AG08396 (cell line): ENCODE results near the gene EFNA4.

Experiments used
- DNase-seq: peaks from one replicate; pipeline ENCODE4 v3.0.0; 2012; ENCODE audit warnings: low spot score, mixed read lengths

EFNA4 gene

DNA sequence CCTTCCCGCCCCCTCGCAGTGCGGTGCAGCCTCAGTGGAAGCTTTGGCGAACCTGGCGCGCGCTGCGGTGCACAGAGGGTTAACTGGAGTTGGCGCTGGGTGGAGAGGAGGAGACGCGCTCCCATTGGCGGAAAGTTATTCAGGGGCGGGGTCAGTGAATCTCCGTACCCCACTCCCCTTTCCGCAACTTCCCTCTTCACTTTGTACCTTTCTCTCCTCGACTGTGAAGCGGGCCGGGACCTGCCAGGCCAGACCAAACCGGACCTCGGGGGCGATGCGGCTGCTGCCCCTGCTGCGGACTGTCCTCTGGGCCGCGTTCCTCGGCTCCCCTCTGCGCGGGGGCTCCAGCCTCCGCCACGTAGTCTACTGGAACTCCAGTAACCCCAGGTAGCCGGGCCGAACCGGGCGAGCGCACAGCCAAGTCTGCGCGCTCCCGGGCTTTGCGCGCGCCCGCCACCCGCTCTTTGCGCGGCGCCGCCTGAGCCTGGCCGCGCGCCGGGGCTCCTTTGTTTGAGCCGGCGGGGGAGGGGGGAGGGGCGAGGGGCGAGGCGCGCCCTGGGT lies at the start of gene EFNA4:
TSS of gene EFNA4 (plus strand) at position 191 of the 561 bp plus-strand sequence. CDS start at position 275, 84 bp downstream.
- DNase-seq: peak; percentile 93

- no peak for DNase-seq
Observed at GRCh38 chr1:155014709-155015508, 48.6 kb upstream of the EFNA4 start.

DNA sequence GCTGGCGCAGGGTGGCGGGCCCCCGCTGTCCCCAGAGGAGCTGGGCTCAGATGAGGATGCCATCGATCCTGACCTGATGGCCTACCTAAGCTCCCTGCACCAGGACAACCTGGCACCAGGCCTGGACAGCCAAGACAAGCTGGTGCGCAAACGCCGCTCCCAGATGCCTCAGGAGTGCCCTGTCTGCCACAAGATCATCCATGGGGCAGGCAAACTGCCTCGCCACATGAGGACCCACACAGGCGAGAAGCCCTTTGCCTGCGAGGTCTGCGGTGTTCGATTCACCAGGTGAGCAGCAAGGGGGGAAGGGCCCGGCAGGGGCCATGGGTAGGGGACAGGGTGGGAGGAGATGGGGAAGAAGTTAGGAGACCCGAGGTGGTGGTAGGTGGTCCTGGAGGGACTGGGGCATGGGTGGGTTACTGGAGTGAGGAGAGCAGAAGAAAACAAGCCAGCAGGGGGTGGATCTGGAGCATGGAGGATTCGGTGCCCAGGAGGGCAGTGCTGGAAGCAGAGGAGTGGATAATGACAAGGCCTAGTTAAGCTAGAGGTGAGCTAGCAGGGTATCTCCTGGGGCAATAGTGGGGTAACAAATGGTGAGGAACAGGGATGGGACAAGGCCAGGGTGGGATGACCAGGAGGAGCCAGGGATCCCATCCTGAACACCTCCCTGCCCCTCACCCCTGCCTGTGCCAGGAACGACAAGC lies 47.9 kb upstream of the EFNA4 start:
- DNase-seq: no peak

GRCh38 chr1:155016231-155016831 lies 47.2 kb upstream of the EFNA4 start:
- DNase-seq: no peak

DNA sequence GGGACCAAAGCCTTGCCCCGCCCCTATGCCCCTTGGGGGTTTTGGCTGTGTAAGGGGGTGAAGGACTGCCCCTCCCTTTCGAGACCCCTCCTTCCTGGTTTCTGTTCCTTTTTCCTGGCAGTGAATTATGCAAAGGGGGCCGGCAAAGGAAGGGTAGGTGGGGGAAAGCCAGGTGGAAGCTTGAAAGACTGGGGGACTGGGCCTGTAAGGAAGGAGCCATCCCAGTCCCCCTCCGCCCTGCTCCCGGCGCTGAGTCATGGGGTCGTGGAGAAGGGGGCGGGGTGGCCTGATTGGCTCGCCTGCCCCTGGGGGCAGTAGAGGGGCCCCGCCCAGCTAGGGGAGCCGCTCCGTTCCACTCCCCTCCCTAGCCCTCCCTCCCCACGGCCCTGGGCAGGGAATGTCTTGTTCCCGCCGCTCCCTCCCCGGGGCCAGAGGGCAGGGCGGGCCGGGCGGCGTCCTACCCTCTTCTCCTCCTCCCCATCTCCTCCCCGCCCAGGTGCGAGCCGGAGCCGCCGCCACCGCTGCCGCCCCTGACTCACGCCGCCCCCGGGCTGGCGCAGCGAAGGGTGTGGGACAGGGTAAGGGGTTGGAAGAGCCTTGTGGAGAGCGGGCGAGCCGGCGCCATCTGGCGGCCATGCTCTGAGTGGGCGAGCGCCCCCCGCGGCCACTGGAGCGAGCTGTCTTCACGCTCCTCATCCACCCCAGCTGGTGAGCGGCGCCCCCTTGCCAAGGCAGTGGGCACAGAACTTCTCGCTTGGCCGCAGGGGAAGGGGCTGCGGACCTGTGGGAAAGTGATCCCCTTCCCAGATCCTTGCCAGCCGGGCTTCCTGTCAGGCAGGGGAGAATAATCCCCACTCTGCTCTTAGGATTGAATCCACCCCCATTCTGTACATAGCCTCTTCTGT lies 46.2 kb upstream of the EFNA4 start:
- DNase-seq: peak; percentile 90

GRCh38 chr1:155017946-155018316 lies 45.6 kb upstream of the EFNA4 start:
- no peak for DNase-seq

- DNase-seq: peak; percentile 60
Observed at GRCh38 chr1:155018617-155019348, 44.8 kb upstream of the EFNA4 start.

- no peak for DNase-seq
Observed at GRCh38 chr1:155019377-155020245, 43.9 kb upstream of the EFNA4 start.

GRCh38 chr1:155022136-155022926 lies 41.2 kb upstream of the EFNA4 start:
- DNase-seq: no peak

- no peak for DNase-seq
Observed at GRCh38 chr1:155022927-155023236, 40.7 kb upstream of the EFNA4 start.

GRCh38 chr1:155023627-155024026 lies 39.9 kb upstream of the EFNA4 start:
- no peak for DNase-seq

DNA sequence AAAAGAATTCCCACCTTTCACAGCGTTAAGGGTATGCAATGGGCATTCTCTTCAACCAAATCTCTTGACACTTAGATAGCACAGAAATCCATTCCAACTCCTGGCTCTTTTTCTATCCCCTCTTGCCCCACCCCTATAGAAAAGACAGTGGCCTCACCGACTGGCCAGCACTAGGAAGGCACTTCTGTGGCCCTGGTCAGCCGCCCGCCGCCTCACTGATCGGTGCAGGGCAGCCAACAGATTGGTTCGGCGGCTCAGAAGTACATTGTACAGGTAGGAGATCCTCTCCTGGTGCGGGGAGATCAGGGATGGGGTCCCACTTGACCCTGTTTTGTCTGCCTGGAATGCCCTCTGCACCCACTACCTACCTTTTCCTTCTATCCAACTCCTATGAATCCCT lies 39.2 kb upstream of the EFNA4 start:
- DNase-seq: no peak

GRCh38 chr1:155026154-155026553 lies 37.4 kb upstream of the EFNA4 start:
- no peak for DNase-seq

- DNase-seq: no peak
Observed at GRCh38 chr1:155026588-155026987, 37.0 kb upstream of the EFNA4 start.

DNA sequence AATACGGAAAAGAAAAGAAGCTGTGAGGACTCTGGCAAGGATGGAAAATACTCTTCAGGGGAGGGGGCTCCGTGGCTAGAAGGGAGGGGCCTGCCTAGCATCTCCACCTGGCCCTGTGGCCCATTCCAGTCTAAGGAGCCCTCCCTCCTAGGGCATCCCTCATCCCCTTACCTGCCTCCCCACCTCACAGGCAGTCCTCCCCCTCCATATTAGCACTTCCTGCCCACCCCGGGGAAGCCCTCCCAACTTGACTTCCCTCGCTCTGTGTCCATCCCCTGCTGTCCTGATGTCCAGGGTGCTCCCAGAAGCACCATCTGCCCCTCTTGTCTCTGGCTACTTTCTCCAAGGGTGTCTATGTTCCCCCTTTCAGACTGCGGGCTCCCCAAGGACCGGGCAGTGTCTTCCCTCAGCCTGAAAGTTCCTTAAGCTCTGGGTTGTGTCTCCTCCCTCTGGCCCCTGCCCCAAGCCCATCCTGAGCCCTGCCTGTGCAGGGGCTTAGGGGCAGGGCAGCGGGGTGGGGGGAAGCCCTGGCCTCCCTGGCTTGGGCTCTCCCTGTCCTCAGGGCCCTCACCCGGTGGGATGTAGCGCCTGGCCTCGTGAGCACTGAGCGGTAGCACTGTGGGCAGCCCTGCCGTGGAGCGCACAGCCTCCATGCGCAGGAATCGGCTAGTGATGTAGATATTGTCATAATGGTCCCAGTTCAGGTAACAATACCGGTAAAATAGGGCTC lies 33.9 kb upstream of the EFNA4 start:
- no peak for DNase-seq

- DNase-seq: no peak
Observed at GRCh38 chr1:155030243-155030795, 33.2 kb upstream of the EFNA4 start.

GRCh38 chr1:155030899-155031298 lies 32.6 kb upstream of the EFNA4 start:
- DNase-seq: no peak

- DNase-seq: no peak
Observed at GRCh38 chr1:155032886-155033285, 30.7 kb upstream of the EFNA4 start.
